Neural cell (in vitro differentiated cells): ENCODE data around the gene RHCG. TPM values are rescaled to one million over a fixed set of nuclear protein-coding genes. Genes with fewer than 3 reads are reported as not detected.

Experiments used
- H2AFZ ChIP-seq: fragments of 200-600, 300-800 bp; sonication (generic), shearing (Covaris generic); 2 replicates; pipeline ENCODE4 v1.6.0; 2014; ENCODE audit warnings: low read depth, mild to moderate bottlenecking, antibody characterized with exemption, low read length, moderate library complexity
- H3F3A ChIP-seq: fragments of 200-600 bp; shearing (Covaris generic); 2 replicates; pipeline ENCODE4 v1.6.1; 2016; ENCODE audit warnings: mild to moderate bottlenecking, moderate library complexity, mixed read lengths, antibody characterized with exemption, low read length; ENCODE audit not compliant: insufficient read depth, poor library complexity, severe bottlenecking
- H3K27ac ChIP-seq: fragments of 200-600, 300-800 bp; sonication (generic), shearing (Covaris generic); 2 replicates; pipeline ENCODE4 v1.5.1; 2014; ENCODE audit warnings: mild to moderate bottlenecking, low read length, moderate library complexity
- H3K27me3 ChIP-seq: fragments of 300-800, 200-600 bp; sonication (generic), shearing (Covaris generic); 2 replicates; pipeline ENCODE4 v1.6.0; 2014; ENCODE audit warnings: mild to moderate bottlenecking, low read depth, low read length, moderate library complexity; ENCODE audit not compliant: insufficient read depth
- H3K36me3 ChIP-seq: fragments of 300-800, 200-600 bp; sonication (generic), shearing (Covaris generic); 2 replicates; pipeline ENCODE4 v1.5.1; 2014; ENCODE audit warnings: mild to moderate bottlenecking, antibody characterized with exemption, low read length, moderate library complexity; ENCODE audit not compliant: insufficient read depth
- H3K4me2 ChIP-seq: fragments of 300-800, 200-600 bp; sonication (generic), shearing (Covaris generic); 2 replicates; pipeline ENCODE4 v1.6.0; 2014; ENCODE audit warnings: mild to moderate bottlenecking, low read length
- H3K4me3 ChIP-seq: fragments of 300-800, 200-600 bp; sonication (generic), shearing (Covaris generic); 2 replicates; pipeline ENCODE4 v1.5.1; 2014; ENCODE audit warnings: mild to moderate bottlenecking, low read length, moderate library complexity
- H3K79me2 ChIP-seq: fragments of 200-600 bp; shearing (Covaris generic); replicated peaks from 2 replicates; pipeline ENCODE4 v1.6.0; 2014; ENCODE audit warnings: mild to moderate bottlenecking, low read length, moderate library complexity; ENCODE audit not compliant: insufficient read depth
- H3K9ac ChIP-seq: fragments of 300-800, 200-600 bp; sonication (generic), shearing (Covaris generic); 2 replicates; pipeline ENCODE4 v1.6.1; 2016; ENCODE audit warnings: mild to moderate bottlenecking, low read length, mixed read lengths
- H3K9me2 ChIP-seq: fragments of 200-600 bp; shearing (Covaris generic); 2 replicates; pipeline ENCODE4 v1.6.1; 2016; ENCODE audit warnings: mild to moderate bottlenecking, low read length, mixed read lengths; ENCODE audit not compliant: insufficient read depth
- H3K9me3 ChIP-seq: fragments of 200-600, 300-800 bp; sonication (generic), shearing (Covaris generic); 2 replicates; pipeline ENCODE4 v1.6.1; 2016; ENCODE audit warnings: mild to moderate bottlenecking, mixed run types, low read length, moderate library complexity, mixed read lengths
- H4K20me1 ChIP-seq: fragments of 200-600 bp; shearing (Covaris generic); 2 replicates; pipeline ENCODE4 v1.6.1; 2016; ENCODE audit warnings: mild to moderate bottlenecking, mixed run types; ENCODE audit not compliant: insufficient read depth
- EP300 ChIP-seq: fragments of 450-650 bp; conservative IDR thresholded peaks from 2 replicates; pipeline ENCODE4 v1.6.1; 2014; ENCODE audit warnings: antibody characterized with exemption, mild to moderate bottlenecking, moderate library complexity; ENCODE audit not compliant: poor library complexity, severe bottlenecking
- EZH2 ChIP-seq: fragments of 200-600, 300-800 bp; shearing (Covaris generic), sonication (generic); IDR thresholded peaks from 2 replicates; pipeline ENCODE4 v1.6.1; 2014; ENCODE audit warnings: antibody characterized with exemption, low read length, borderline replicate concordance, mild to moderate bottlenecking; ENCODE audit not compliant: insufficient read depth, poor library complexity, severe bottlenecking
- MXI1 ChIP-seq: fragments of 450-650 bp; conservative IDR thresholded peaks from 2 replicates; pipeline ENCODE4 v1.6.1; 2014; ENCODE audit warnings: antibody characterized with exemption, mild to moderate bottlenecking; ENCODE audit not compliant: poor library complexity, severe bottlenecking
- POLR2AphosphoS5 ChIP-seq: IDR thresholded peaks from 2 replicates; pipeline ENCODE4 v1.6.1; 2012
- RAD21 ChIP-seq: fragments of 450-650 bp; conservative IDR thresholded peaks from 2 replicates; pipeline ENCODE4 v1.6.1; 2014; ENCODE audit warnings: antibody characterized with exemption, mild to moderate bottlenecking, moderate library complexity
- SMC3 ChIP-seq: fragments of 450-650 bp; conservative IDR thresholded peaks from 2 replicates; pipeline ENCODE4 v1.6.1; 2014; ENCODE audit warnings: antibody characterized with exemption, mild to moderate bottlenecking, moderate library complexity; ENCODE audit not compliant: poor library complexity
- TAF1 ChIP-seq: IDR thresholded peaks from 2 replicates; pipeline ENCODE4 v1.6.1; 2012; ENCODE audit warnings: low read depth
- polyA plus RNA-seq: library from polyadenylated mRNA; depleted of rRNA; stranded (reverse); fragments of >200 nt; gene quantifications from 2 replicates; pipeline ENCODE4 v1.2.3, GENCODE V29; 2014
- TF ChIP-seq, protein P1 (sequence below): fragments of 450-650 bp; IDR thresholded peaks from 2 replicates; pipeline ENCODE4 v1.5.1; 2014; ENCODE audit warnings: antibody characterized with exemption, mild to moderate bottlenecking, moderate library complexity; ENCODE audit not compliant: poor library complexity, severe bottlenecking
- TF ChIP-seq, protein P2 (sequence below): IDR thresholded peaks from 2 replicates; pipeline ENCODE4 v1.6.1; 2012; ENCODE audit warnings: borderline replicate concordance

The RHCG gene
- polyA plus RNA-seq, 1 donor from 2014 or later, result 0.32 TPM

- no peak overlapping the region for H3K27ac ChIP-seq
- H3K79me2 ChIP-seq, result no peaks in the 10 kb centered on the region
- H3K9me2 ChIP-seq, result no peaks in the 10 kb centered on the region
- no peaks in the 10 kb centered on the region for H3K27me3 ChIP-seq
- no peaks in the 10 kb centered on the region for H3K36me3 ChIP-seq
- H3K9me3 ChIP-seq, result no peaks in the 10 kb centered on the region
- no peak overlapping the region for H3K9ac ChIP-seq
- no peaks in the 10 kb centered on the region for H3F3A ChIP-seq
- H3K4me2 ChIP-seq, result no peak overlapping the region
- no peak overlapping the region for H3K4me3 ChIP-seq
- no peak for TF ChIP-seq POLR2AphosphoS5
- no peak for TF ChIP-seq SMC3
- TF ChIP-seq, protein P1, sequence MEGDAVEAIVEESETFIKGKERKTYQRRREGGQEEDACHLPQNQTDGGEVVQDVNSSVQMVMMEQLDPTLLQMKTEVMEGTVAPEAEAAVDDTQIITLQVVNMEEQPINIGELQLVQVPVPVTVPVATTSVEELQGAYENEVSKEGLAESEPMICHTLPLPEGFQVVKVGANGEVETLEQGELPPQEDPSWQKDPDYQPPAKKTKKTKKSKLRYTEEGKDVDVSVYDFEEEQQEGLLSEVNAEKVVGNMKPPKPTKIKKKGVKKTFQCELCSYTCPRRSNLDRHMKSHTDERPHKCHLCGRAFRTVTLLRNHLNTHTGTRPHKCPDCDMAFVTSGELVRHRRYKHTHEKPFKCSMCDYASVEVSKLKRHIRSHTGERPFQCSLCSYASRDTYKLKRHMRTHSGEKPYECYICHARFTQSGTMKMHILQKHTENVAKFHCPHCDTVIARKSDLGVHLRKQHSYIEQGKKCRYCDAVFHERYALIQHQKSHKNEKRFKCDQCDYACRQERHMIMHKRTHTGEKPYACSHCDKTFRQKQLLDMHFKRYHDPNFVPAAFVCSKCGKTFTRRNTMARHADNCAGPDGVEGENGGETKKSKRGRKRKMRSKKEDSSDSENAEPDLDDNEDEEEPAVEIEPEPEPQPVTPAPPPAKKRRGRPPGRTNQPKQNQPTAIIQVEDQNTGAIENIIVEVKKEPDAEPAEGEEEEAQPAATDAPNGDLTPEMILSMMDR, result no peak
- TF ChIP-seq, protein P2, sequence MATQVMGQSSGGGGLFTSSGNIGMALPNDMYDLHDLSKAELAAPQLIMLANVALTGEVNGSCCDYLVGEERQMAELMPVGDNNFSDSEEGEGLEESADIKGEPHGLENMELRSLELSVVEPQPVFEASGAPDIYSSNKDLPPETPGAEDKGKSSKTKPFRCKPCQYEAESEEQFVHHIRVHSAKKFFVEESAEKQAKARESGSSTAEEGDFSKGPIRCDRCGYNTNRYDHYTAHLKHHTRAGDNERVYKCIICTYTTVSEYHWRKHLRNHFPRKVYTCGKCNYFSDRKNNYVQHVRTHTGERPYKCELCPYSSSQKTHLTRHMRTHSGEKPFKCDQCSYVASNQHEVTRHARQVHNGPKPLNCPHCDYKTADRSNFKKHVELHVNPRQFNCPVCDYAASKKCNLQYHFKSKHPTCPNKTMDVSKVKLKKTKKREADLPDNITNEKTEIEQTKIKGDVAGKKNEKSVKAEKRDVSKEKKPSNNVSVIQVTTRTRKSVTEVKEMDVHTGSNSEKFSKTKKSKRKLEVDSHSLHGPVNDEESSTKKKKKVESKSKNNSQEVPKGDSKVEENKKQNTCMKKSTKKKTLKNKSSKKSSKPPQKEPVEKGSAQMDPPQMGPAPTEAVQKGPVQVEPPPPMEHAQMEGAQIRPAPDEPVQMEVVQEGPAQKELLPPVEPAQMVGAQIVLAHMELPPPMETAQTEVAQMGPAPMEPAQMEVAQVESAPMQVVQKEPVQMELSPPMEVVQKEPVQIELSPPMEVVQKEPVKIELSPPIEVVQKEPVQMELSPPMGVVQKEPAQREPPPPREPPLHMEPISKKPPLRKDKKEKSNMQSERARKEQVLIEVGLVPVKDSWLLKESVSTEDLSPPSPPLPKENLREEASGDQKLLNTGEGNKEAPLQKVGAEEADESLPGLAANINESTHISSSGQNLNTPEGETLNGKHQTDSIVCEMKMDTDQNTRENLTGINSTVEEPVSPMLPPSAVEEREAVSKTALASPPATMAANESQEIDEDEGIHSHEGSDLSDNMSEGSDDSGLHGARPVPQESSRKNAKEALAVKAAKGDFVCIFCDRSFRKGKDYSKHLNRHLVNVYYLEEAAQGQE, result no peak
- TF ChIP-seq RAD21, result no peak
- no peak for TF ChIP-seq EP300
- no peak for TF ChIP-seq MXI1
- TF ChIP-seq TAF1, result no peak
- TF ChIP-seq EZH2, result no peak
- no peaks in the 10 kb centered on the region for H4K20me1 ChIP-seq
- H2AFZ ChIP-seq, result no peak overlapping the region
Measured at GRCh38 chr15:89441295-89441812, 55.0 kb downstream of the RHCG start.

GRCh38 chr15:89439764-89440163 is 56.6 kb downstream of the RHCG start:
- Histone ChIP-seq H3K36me3 (no peaks in the 10 kb centered on the region), H3K79me2 (no peaks in the 10 kb centered on the region), H3K4me2 (no peak overlapping the region), H3K27ac (no peak overlapping the region), H3K9me2 (no peaks in the 10 kb centered on the region), H2AFZ (no peak overlapping the region), H3K9ac (no peak overlapping the region), H4K20me1 (no peaks in the 10 kb centered on the region), H3K27me3 (no peaks in the 10 kb centered on the region), H3F3A (no peaks in the 10 kb centered on the region), H3K9me3 (no peaks in the 10 kb centered on the region), H3K4me3 (no peak overlapping the region)
- TF ChIP-seq EZH2, result no peak
- no peak for TF ChIP-seq RAD21
- no peak for TF ChIP-seq EP300
- TF ChIP-seq, protein P1, result no peak
- TF ChIP-seq, protein P2, result no peak
- no peak for TF ChIP-seq POLR2AphosphoS5
- no peak for TF ChIP-seq MXI1
- no peak for TF ChIP-seq SMC3
- TF ChIP-seq TAF1, result no peak
